ENCODE data around the gene CD83. TPM values are rescaled to one million over a fixed set of nuclear protein-coding genes. Genes with fewer than 3 reads are reported as not detected.

CD83 gene
- total and polyA plus RNA-seq, 9 of the 15 experiments (the other 6 are each of a cell fraction or from before 2014, with no cell fraction given): 2.5 to 4.1 (median 3.4) TPM

- Histone ChIP-seq H3K36me3 (ENCODE audit: control insufficient read depth, insufficient read depth, low read length) (no peaks in the 10 kb centered on the region), H3K4me3 (no peak overlapping the region), H3K27me3 (ENCODE audit: control insufficient read depth in 2 of 2, insufficient read depth in 2 of 2, low read length in 2 of 2) (no peaks in the 10 kb centered on the region), H3K9ac (ENCODE audit: insufficient read depth in 1 of 2, low read depth in 2 of 2, low read length in 2 of 2) (no peak overlapping the region), H3K9me3 (replicated peaks; ENCODE audit: control insufficient read depth, insufficient read depth, low read depth, low read length) (no peaks in the 10 kb centered on the region; the same call in 1 of the 2 replicates), H3K27ac (ENCODE audit: extremely low read depth, low read depth, low read length) (no peak overlapping the region), H3K4me2 (ENCODE audit: insufficient read depth, low read length) (no peak overlapping the region), H4K20me1 (replicated peaks; ENCODE audit: control insufficient read depth, insufficient read depth, low read length) (no peaks in the 10 kb centered on the region), H3K79me2 (ENCODE audit: control insufficient read depth, insufficient read depth, low read length) (no peaks in the 10 kb centered on the region), H3K4me1 (replicated peaks in 1 of 2; ENCODE audit: control insufficient read depth in 2 of 2, insufficient read depth in 2 of 2, low read length in 2 of 2) (peaks cover 0 to 2% of the 10 kb centered on the region in 2 experiments; a peak in 3 of 5 replicates), H3K9me1 (ENCODE audit: control insufficient read depth, insufficient read depth, low read length) (no peaks in the 10 kb centered on the region), H2AFZ (ENCODE audit: low read depth, low read length) (no peak overlapping the region)
- CTCF ChIA-PET (ENCODE audit: low intra/inter-chr PET ratio): no interaction called here
- WGBS (ENCODE audit: insufficient coverage, low coverage, missing lambda C conversion rate): 33% methylated on average over 4 of the region's 4 CpGs
- ATAC-seq: no peak
- DNase-seq (ENCODE audit: extremely low read depth in 1 of 4, low spot score in 3 of 4): no peak
- no TSS peak for BruUV-seq (replicated peaks)
- POLR2A ChIA-PET: interaction anchor here (0.6 to 2.0 kb wide), 2 partner anchors 14 to 44 kb away, joined by 5 read pairs; no protein-coding TSS in a partner anchor
- FAIRE-seq: no peak
- in situ Hi-C loops (cut with MboI) (no loop called here), intact Hi-C loops (cut with micrococcal nuclease) (no loop called here)
- TF ChIP-seq MNT (conservative IDR thresholded peaks at IDR 0.05) (no peak), NR1H2 (CRISPR knock-in tag; IDR thresholded peaks at IDR 0.05) (no peak), NCOA2 (IDR thresholded peaks at IDR 0.05; ENCODE audit: partially characterized antibody in 2 of 2) (no peak), ZHX1 (conservative IDR thresholded peaks at IDR 0.05; ENCODE audit: low read length) (no peak), ZNF583 (CRISPR knock-in tag; IDR thresholded peaks at IDR 0.05) (no peak), CBX3 (IDR thresholded peaks at IDR 0.05; ENCODE audit: borderline replicate concordance in 1 of 2, low read length in 2 of 2) (no peak), SIX5 (IDR thresholded peaks at IDR 0.05; ENCODE audit: borderline replicate concordance in 1 of 2, insufficient read depth in 1 of 2, low read depth in 1 of 2, low read length in 2 of 2) (no peak), MCM3 (IDR thresholded peaks at IDR 0.05) (no peak), POLR2AphosphoS2 (IDR thresholded peaks at IDR 0.05; ENCODE audit: low read length) (no peak)
Measured at GRCh38 chr6:14094721-14095120, 22.9 kb upstream of the CD83 start.

Measured in K562 (cell line).